Right lobe of liver (tissue), 6 donors: Measurements from ENCODE around the gene COX17. TPM values are rescaled to one million over a fixed set of nuclear protein-coding genes. Genes with fewer than 3 reads are reported as not detected.

Experiments
- ATAC-seq, 4 donors: fragments of 200-7000 bp; cut with Tn5 transposase; one replicate each; pipeline ENCODE4 v1.9.1; 2020; ENCODE audit warnings: mild to moderate bottlenecking in 4 of 4, moderate library complexity in 4 of 4
- DNase-seq, 3 donors: peaks; one replicate each; pipeline ENCODE4 v3.0.0-alpha.2; 2020
- H3K27ac ChIP-seq, 3 donors: fragments of 200-600 bp; one replicate each; pipeline ENCODE4 v1.8.0; 2022
- H3K27me3 ChIP-seq, 2 donors: fragments of 200-600 bp; one replicate each; pipeline ENCODE4 v1.8.0; 2022
- H3K36me3 ChIP-seq, 4 donors: fragments of 200-600 bp; sonication (generic) in 1 of 4; one replicate each; pipeline versions ENCODE4 v1.5.1 to v1.8.0; 2017 to 2022; ENCODE audit warnings: control low read depth in 1 of 4
- H3K4me1 ChIP-seq, 4 donors: fragments of 200-600 bp; sonication (generic) in 1 of 4; one replicate each; pipeline versions ENCODE4 v1.5.1 to v1.8.0; 2017 to 2022; ENCODE audit warnings: control low read depth in 1 of 4
- H3K4me3 ChIP-seq, 3 donors: fragments of 200-600 bp; one replicate each; pipeline ENCODE4 v1.8.0; 2022
- H3K9me3 ChIP-seq, 4 donors: fragments of 200-600 bp; sonication (generic) in 1 of 4; one replicate each; pipeline versions ENCODE4 v1.5.1 to v1.8.0; 2017 to 2022; ENCODE audit warnings: control low read depth in 1 of 4
- CTCF ChIP-seq, 4 donors: fragments of 200-600 bp in 3 of 4; fragments of 450-650 bp in 1 of 4; IDR thresholded peaks; one replicate each; pipeline versions ENCODE4 v1.5.1 to v1.8.0; 2016 to 2022; ENCODE audit warnings: antibody characterized with exemption in 4 of 4, mild to moderate bottlenecking in 2 of 4
- POLR2A ChIP-seq: fragments of 450-650 bp; IDR thresholded peaks from one replicate; pipeline ENCODE4 v1.6.1; 2017; ENCODE audit warnings: antibody characterized with exemption, mild to moderate bottlenecking
- whole genome bisulfite sequencing: methylation state at CpG from one replicate; pipeline ENCODE4 v1.1.6; 2018; ENCODE audit warnings: low coverage, low lambda C conversion rate; ENCODE audit not compliant: insufficient coverage; ENCODE audit errors: missing lambda C conversion rate; 5-methylcytosine and 5-hydroxymethylcytosine counted together
- intact Hi-C, 2 donors: fragments of 100-400 bp; cut with DNase I; formaldehyde crosslinking; loops; one replicate each; pipeline versions ENCODE4 v1.11.2 to v1.14.1; 2022
- total RNA-seq, 6 experiments: library from RNA; depleted of rRNA in 2 of 6; stranded (reverse); fragments of >200 nt in 2 of 6; fragmentation: NEBNext Ultra II Directional in 3 of 6; extraction: Animal tissue kit (Norgen Biotek cat#: 25700) in 3 of 6; gene quantifications; one replicate each; pipeline versions ENCODE4 v1.1.0 to v1.2.4, GENCODE V29; 2016 to 2023
- donor health status: DM: no; HTN: yes; CAD: no.
- donor health status: DM: no; HTN: no; CAD: no.
- donor health status: DM: no; HTN: no; CAD: no.
- donor health status: DM: no; HTN: yes; CAD: no.
- donor health status: DM: no; HTN: yes; CAD: no.

The COX17 gene
- total RNA-seq, 6 experiments from 2014 or later: 23.9 to 40.8 (median 33.0) TPM

- TF ChIP-seq POLR2A (no peak), CTCF (IDR thresholded peaks at IDR 0.05) (no peak)
- H3K27ac ChIP-seq: peak overlapping the region in 2 of 3 donors; percentile 27 to 47
- DNase-seq (peak; percentile 68 to 89 (median 83)), ATAC-seq (peak; percentile 95 to 99 (median 98))
- H3K4me1 ChIP-seq: peaks cover 0 to 31% (median 20%) of the 10 kb centered on the region in 4 donors
- H3K27me3 ChIP-seq: no peaks in the 10 kb centered on the region
- intact Hi-C loops: no loop called here
- H3K36me3 ChIP-seq: no peaks in the 10 kb centered on the region
- no peak overlapping the region for H3K4me3 ChIP-seq
- 27% methylated on average over 3 of the region's 3 CpGs for WGBS
- H3K9me3 ChIP-seq: no peaks in the 10 kb centered on the region
These were observed 39.8 kb upstream of the COX17 start for GRCh38 chr3:119716998-119717397.

- ATAC-seq: peak; percentile 65 to 73 (median 70)
- no peak overlapping the region for H3K4me3 ChIP-seq
- no peaks in the 10 kb centered on the region for H3K36me3 ChIP-seq
- H3K27me3 ChIP-seq: no peaks in the 10 kb centered on the region
- H3K27ac ChIP-seq: peak overlapping the region in 2 of 3 donors; percentile 29 to 39
- DNase-seq: no peak
- H3K4me1 ChIP-seq: peaks cover 0 to 31% (median 20%) of the 10 kb centered on the region in 4 donors
- intact Hi-C loops: no loop called here
- H3K9me3 ChIP-seq: no peaks in the 10 kb centered on the region
- TF ChIP-seq CTCF (IDR thresholded peaks at IDR 0.05) (no peak), POLR2A (no peak)
- WGBS: 39% methylated on average over 2 of the region's 2 CpGs
These were observed 37.9 kb upstream of the COX17 start for GRCh38 chr3:119715105-119715504.

GRCh38 chr3:119703820-119704531 is 26.8 kb upstream of the COX17 start:
- DNase-seq (no peak), ATAC-seq (peak; percentile 3 to 58 (median 32))
- TF ChIP-seq CTCF (IDR thresholded peaks at IDR 0.05): no peak
- TF ChIP-seq POLR2A: no peak
- Histone ChIP-seq H3K9me3 (no peaks in the 10 kb centered on the region), H3K27ac (no peak overlapping the region), H3K36me3 (no peaks in the 10 kb centered on the region), H3K27me3 (no peaks in the 10 kb centered on the region), H3K4me3 (no peak overlapping the region), H3K4me1 (peaks cover 0 to 16% (median 5%) of the 10 kb centered on the region in 4 donors)
- 18% methylated on average over 8 of the region's 8 CpGs for WGBS
- intact Hi-C loops: no loop called here

- Histone ChIP-seq H3K4me3 (peak within 1 kb of the TSS; percentile 36 to 53 (median 43)), H3K9me3 (no peaks in the 10 kb centered on the region), H3K4me1 (peaks cover 0 to 16% (median 5%) of the 10 kb centered on the region in 4 donors), H3K27ac (peak within 1 kb of the TSS in 1 of 3 donors; percentile 5), H3K36me3 (no peaks in the 10 kb centered on the region), H3K27me3 (no peaks in the 10 kb centered on the region)
- TF ChIP-seq POLR2A (peak; percentile 3), CTCF (IDR thresholded peaks at IDR 0.05) (no peak)
- 2% methylated on average over 31 of the region's 59 CpGs for WGBS
- DNase-seq: peak; percentile 96 to 98 (median 98)
- intact Hi-C loops: no loop called here
- peak; percentile 97 to 99 (median 98) for ATAC-seq
These were observed 25.6 kb upstream of the COX17 start, which contains the start of gene CFAP91 for GRCh38 chr3:119702530-119703527. CFAP91 (plus strand) TSS chr3:119703022; CDS start chr3:119703099, 77 bp downstream.
